ENCODE results near the gene RASAL1.

RASAL1 gene

GRCh38 chr12:113102811-113103210 lies 32.8 kb downstream of the RASAL1 start:
- peaks cover 17% of the 10 kb centered on the region for H3K4me1 ChIP-seq (ENCODE audit: low read depth, poor library complexity, severe bottlenecking)
- H3K27me3 ChIP-seq (ENCODE audit: insufficient read depth, low read depth) = no peaks in the 10 kb centered on the region
- H3K4me2 ChIP-seq = no peak overlapping the region
- no peaks in the 10 kb centered on the region for H3K36me3 ChIP-seq (ENCODE audit: insufficient read depth)
- no peaks in the 10 kb centered on the region for H3K79me2 ChIP-seq (ENCODE audit: insufficient read depth, low read depth)
- TF ChIP-seq, protein P1, sequence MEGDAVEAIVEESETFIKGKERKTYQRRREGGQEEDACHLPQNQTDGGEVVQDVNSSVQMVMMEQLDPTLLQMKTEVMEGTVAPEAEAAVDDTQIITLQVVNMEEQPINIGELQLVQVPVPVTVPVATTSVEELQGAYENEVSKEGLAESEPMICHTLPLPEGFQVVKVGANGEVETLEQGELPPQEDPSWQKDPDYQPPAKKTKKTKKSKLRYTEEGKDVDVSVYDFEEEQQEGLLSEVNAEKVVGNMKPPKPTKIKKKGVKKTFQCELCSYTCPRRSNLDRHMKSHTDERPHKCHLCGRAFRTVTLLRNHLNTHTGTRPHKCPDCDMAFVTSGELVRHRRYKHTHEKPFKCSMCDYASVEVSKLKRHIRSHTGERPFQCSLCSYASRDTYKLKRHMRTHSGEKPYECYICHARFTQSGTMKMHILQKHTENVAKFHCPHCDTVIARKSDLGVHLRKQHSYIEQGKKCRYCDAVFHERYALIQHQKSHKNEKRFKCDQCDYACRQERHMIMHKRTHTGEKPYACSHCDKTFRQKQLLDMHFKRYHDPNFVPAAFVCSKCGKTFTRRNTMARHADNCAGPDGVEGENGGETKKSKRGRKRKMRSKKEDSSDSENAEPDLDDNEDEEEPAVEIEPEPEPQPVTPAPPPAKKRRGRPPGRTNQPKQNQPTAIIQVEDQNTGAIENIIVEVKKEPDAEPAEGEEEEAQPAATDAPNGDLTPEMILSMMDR (conservative IDR thresholded peaks at IDR 0.05; ENCODE audit: low read depth, low read length) = no peak
- no peak overlapping the region for H2AFZ ChIP-seq (ENCODE audit: low read depth)
- no peak overlapping the region for H3K4me3 ChIP-seq (IDR thresholded peaks at IDR 0.05; ENCODE audit: insufficient read depth, low read depth, low read length)
- H3K27ac ChIP-seq = no peak overlapping the region
- no peak overlapping the region for H3K9ac ChIP-seq
- H4K20me1 ChIP-seq (ENCODE audit: insufficient read depth) = no peaks in the 10 kb centered on the region

- Histone ChIP-seq H3K36me3 (ENCODE audit: insufficient read depth) (no peaks in the 10 kb centered on the region), H3K4me2 (no peak overlapping the region)
Observed at GRCh38 chr12:113101751-113102150, 33.8 kb downstream of the RASAL1 start.

GRCh38 chr12:113099764-113100163 lies 35.8 kb downstream of the RASAL1 start:
- Histone ChIP-seq H3K4me3 (IDR thresholded peaks at IDR 0.05; ENCODE audit: insufficient read depth, low read depth, low read length) (no peak overlapping the region), H3K79me2 (ENCODE audit: insufficient read depth, low read depth) (no peaks in the 10 kb centered on the region), H3K27me3 (ENCODE audit: insufficient read depth, low read depth) (no peaks in the 10 kb centered on the region), H3K36me3 (ENCODE audit: insufficient read depth) (no peaks in the 10 kb centered on the region), H2AFZ (ENCODE audit: low read depth) (no peak overlapping the region), H3K27ac (no peak overlapping the region), H3K4me2 (no peak overlapping the region), H3K4me1 (ENCODE audit: low read depth, poor library complexity, severe bottlenecking) (peaks cover 33% of the 10 kb centered on the region), H3K9ac (no peak overlapping the region), H4K20me1 (ENCODE audit: insufficient read depth) (no peaks in the 10 kb centered on the region)
- TF ChIP-seq, protein P1 (conservative IDR thresholded peaks at IDR 0.05; ENCODE audit: low read depth, low read length) = no peak

More at GRCh38 chr12:113101751-113102150, 33.8 kb downstream of the RASAL1 start:
- Histone ChIP-seq H4K20me1 (ENCODE audit: insufficient read depth) (no peaks in the 10 kb centered on the region), H3K27ac (no peak overlapping the region), H3K4me3 (IDR thresholded peaks at IDR 0.05; ENCODE audit: insufficient read depth, low read depth, low read length) (no peak overlapping the region), H3K27me3 (ENCODE audit: insufficient read depth, low read depth) (no peaks in the 10 kb centered on the region), H3K9ac (no peak overlapping the region), H3K79me2 (ENCODE audit: insufficient read depth, low read depth) (no peaks in the 10 kb centered on the region), H3K4me1 (ENCODE audit: low read depth, poor library complexity, severe bottlenecking) (peaks cover 21% of the 10 kb centered on the region), H2AFZ (ENCODE audit: low read depth) (no peak overlapping the region)
- TF ChIP-seq, protein P1 (conservative IDR thresholded peaks at IDR 0.05; ENCODE audit: low read depth, low read length) = no peak

- 0 out of 2 replicates have a peak overlapping the region, but pooled peaks have one; percentile 45 for H3K4me2 ChIP-seq
- H3K27me3 ChIP-seq (ENCODE audit: insufficient read depth, low read depth) = no peaks in the 10 kb centered on the region
- no peaks in the 10 kb centered on the region for H3K36me3 ChIP-seq (ENCODE audit: insufficient read depth)
- H3K4me3 ChIP-seq (IDR thresholded peaks at IDR 0.05; ENCODE audit: insufficient read depth, low read depth, low read length) = no peak overlapping the region
- no peak overlapping the region; the same call in 1 of the 2 replicates for H3K27ac ChIP-seq
- no peaks in the 10 kb centered on the region for H4K20me1 ChIP-seq (ENCODE audit: insufficient read depth)
- H3K79me2 ChIP-seq (ENCODE audit: insufficient read depth, low read depth) = no peaks in the 10 kb centered on the region
- no peak overlapping the region for H2AFZ ChIP-seq (ENCODE audit: low read depth)
- H3K9ac ChIP-seq = no peak overlapping the region
- TF ChIP-seq, protein P1 (conservative IDR thresholded peaks at IDR 0.05; ENCODE audit: low read depth, low read length) = no peak
- H3K4me1 ChIP-seq (ENCODE audit: low read depth, poor library complexity, severe bottlenecking) = peaks cover 33% of the 10 kb centered on the region
Observed at GRCh38 chr12:113099364-113099763, 36.2 kb downstream of the RASAL1 start.
